CD8-positive, alpha-beta memory T cell (primary cell): ENCODE results near the gene NTM. TPM values are rescaled to one million over a fixed set of nuclear protein-coding genes. Genes with fewer than 3 reads are reported as not detected.

ENCODE experiments used
- CTCF ChIA-PET: fragments of 350-600 bp; sonication (Branson Sonifier 250); formaldehyde crosslinking; loops from one replicate; lab custom pipeline; 2021; ENCODE audit warnings: antibody characterized with exemption; lab: Charles Lee
- POLR2A ChIA-PET: fragments of 350-600 bp; sonication (Branson Sonifier 250); formaldehyde crosslinking; loops from one replicate; lab custom pipeline; 2021; ENCODE audit warnings: antibody characterized with exemption; lab: Charles Lee
- DNase-seq, 5 donors: peaks; one replicate each; pipeline versions ENCODE4 v3.0.0 to v3.0.0-alpha.2; 2020 to 2022; ENCODE audit warnings: mixed read lengths in 1 of 5
- H3K27ac ChIP-seq: one replicate; pipeline ENCODE4 v1.7.0; 2013; ENCODE audit warnings: low read depth, mild to moderate bottlenecking, low read length, moderate library complexity
- H3K27me3 ChIP-seq: 2 replicates; pipeline ENCODE4 v1.7.0; 2013; ENCODE audit warnings: low read length, mild to moderate bottlenecking; ENCODE audit not compliant: insufficient read depth, poor library complexity, severe bottlenecking
- H3K36me3 ChIP-seq: 2 replicates; pipeline ENCODE4 v1.7.0; 2013; ENCODE audit warnings: mild to moderate bottlenecking, low read length, moderate library complexity; ENCODE audit not compliant: insufficient read depth
- H3K4me1 ChIP-seq: 2 replicates; pipeline ENCODE4 v1.7.0; 2013; ENCODE audit warnings: mild to moderate bottlenecking, low read length, moderate library complexity; ENCODE audit not compliant: insufficient read depth
- H3K4me3 ChIP-seq: 2 replicates; pipeline ENCODE4 v1.7.0; 2013; ENCODE audit warnings: mild to moderate bottlenecking, low read length
- H3K9me3 ChIP-seq: 2 replicates; pipeline ENCODE4 v1.7.0; 2013; ENCODE audit warnings: mild to moderate bottlenecking, low read length
- H3K27ac Mint-ChIP-seq, 8 donors: one replicate each; pipeline ENCODE4 v1.8.0; 2020 to 2021; ENCODE audit warnings: mixed read lengths in 8 of 8, mild to moderate bottlenecking in 6 of 8, inconsistent platforms in 3 of 8, moderate library complexity in 3 of 8
- H3K27me3 Mint-ChIP-seq, 2 donors: one replicate each; pipeline ENCODE4 v1.8.0; 2020 to 2021; ENCODE audit warnings: mixed read lengths in 2 of 2, mild to moderate bottlenecking in 1 of 2, moderate library complexity in 1 of 2
- H3K36me3 Mint-ChIP-seq, 3 donors: one replicate each; pipeline ENCODE4 v1.8.0; 2020 to 2021; ENCODE audit warnings: mixed read lengths in 3 of 3, inconsistent platforms in 1 of 3, mild to moderate bottlenecking in 1 of 3
- H3K4me1 Mint-ChIP-seq, 3 donors: one replicate each; pipeline ENCODE4 v1.8.0; 2020 to 2021; ENCODE audit warnings: mixed read lengths in 3 of 3, inconsistent platforms in 1 of 3, mild to moderate bottlenecking in 1 of 3
- H3K4me3 Mint-ChIP-seq, 7 donors: one replicate each; pipeline ENCODE4 v1.8.0; 2020 to 2021; ENCODE audit warnings: mixed read lengths in 7 of 7, mild to moderate bottlenecking in 6 of 7, moderate library complexity in 4 of 7, inconsistent platforms in 2 of 7
- H3K9me3 Mint-ChIP-seq, 5 donors: one replicate each; pipeline ENCODE4 v1.8.0; 2020 to 2022; ENCODE audit warnings: mixed read lengths in 5 of 5, mild to moderate bottlenecking in 3 of 5, moderate library complexity in 2 of 5, inconsistent platforms in 1 of 5
- polyA plus RNA-seq: library from polyadenylated mRNA; unstranded; fragments of 300-500 nt; fragmentation: Illumina TruSeq; gene quantifications from one replicate; pipeline ENCODE4 v1.2.3, GENCODE V29; 2021
- total RNA-seq, 2 experiments: library from RNA; stranded (reverse); gene quantifications; one replicate each; pipeline ENCODE4 v1.2.3, GENCODE V29; 2021

NTM gene
- total and polyA plus RNA-seq, 3 experiments from 2014 or later = not detected

- Histone ChIP-seq H3K36me3 (no peaks in the 10 kb centered on the region), H3K27me3 (no peaks in the 10 kb centered on the region), H3K27ac (no peak overlapping the region), H3K4me1 (no peaks in the 10 kb centered on the region), H3K4me3 (no peak overlapping the region), H3K9me3 (no peaks in the 10 kb centered on the region)
- DNase-seq = no peak
- ChIA-PET POLR2A (no interaction called here), CTCF (no interaction called here)
- Mint-ChIP-seq H3K27me3 (peaks cover 0 to 5% of the 10 kb centered on the region in 2 donors), H3K27ac (no peak overlapping the region), H3K4me1 (no peaks in the 10 kb centered on the region), H3K4me3 (no peak overlapping the region), H3K36me3 (no peaks in the 10 kb centered on the region), H3K9me3 (peaks cover 0 to 10% (median 5%) of the 10 kb centered on the region in 5 donors)
Observed at GRCh38 chr11:131454490-131454889, 84.1 kb downstream of the NTM start.

GRCh38 chr11:131454989-131455388 is 84.6 kb downstream of the NTM start:
- no peaks in the 10 kb centered on the region for H3K4me1 ChIP-seq
- no peak overlapping the region for H3K4me3 Mint-ChIP-seq
- no peak for DNase-seq
- H3K4me1 Mint-ChIP-seq = no peaks in the 10 kb centered on the region
- ChIA-PET CTCF (no interaction called here), POLR2A (no interaction called here)
- no peaks in the 10 kb centered on the region for H3K27me3 ChIP-seq
- no peak overlapping the region for H3K27ac ChIP-seq
- H3K9me3 ChIP-seq = no peaks in the 10 kb centered on the region
- H3K36me3 ChIP-seq = no peaks in the 10 kb centered on the region
- peaks cover 0 to 5% of the 10 kb centered on the region in 2 donors for H3K27me3 Mint-ChIP-seq
- H3K27ac Mint-ChIP-seq = no peak overlapping the region
- peaks cover 0 to 10% (median 5%) of the 10 kb centered on the region in 5 donors for H3K9me3 Mint-ChIP-seq
- H3K4me3 ChIP-seq = no peak overlapping the region
- no peaks in the 10 kb centered on the region for H3K36me3 Mint-ChIP-seq

- peaks cover 0 to 10% (median 3%) of the 10 kb centered on the region in 5 donors for H3K9me3 Mint-ChIP-seq
- H3K4me1 Mint-ChIP-seq = no peaks in the 10 kb centered on the region
- peaks cover 0 to 5% of the 10 kb centered on the region in 2 donors for H3K27me3 Mint-ChIP-seq
- H3K27ac ChIP-seq = no peak overlapping the region
- no peaks in the 10 kb centered on the region for H3K36me3 Mint-ChIP-seq
- no peak overlapping the region for H3K4me3 ChIP-seq
- H3K4me3 Mint-ChIP-seq = no peak overlapping the region
- no peaks in the 10 kb centered on the region for H3K9me3 ChIP-seq
- H3K27me3 ChIP-seq = no peaks in the 10 kb centered on the region
- no peak for DNase-seq
- H3K4me1 ChIP-seq = no peaks in the 10 kb centered on the region
- ChIA-PET POLR2A (no interaction called here), CTCF (no interaction called here)
- H3K36me3 ChIP-seq = no peaks in the 10 kb centered on the region
- no peak overlapping the region for H3K27ac Mint-ChIP-seq
Observed at GRCh38 chr11:131455843-131456704, 85.7 kb downstream of the NTM start.

GRCh38 chr11:131457163-131457562 is 86.7 kb downstream of the NTM start:
- Histone ChIP-seq H3K4me3 (no peak overlapping the region), H3K36me3 (no peaks in the 10 kb centered on the region), H3K27me3 (no peaks in the 10 kb centered on the region), H3K9me3 (no peaks in the 10 kb centered on the region), H3K4me1 (no peaks in the 10 kb centered on the region), H3K27ac (no peak overlapping the region)
- POLR2A ChIA-PET = no interaction called here
- no peak for DNase-seq
- CTCF ChIA-PET = no interaction called here
- Mint-ChIP-seq H3K27me3 (peaks cover 0 to 2% of the 10 kb centered on the region in 2 donors), H3K36me3 (no peaks in the 10 kb centered on the region), H3K9me3 (peaks cover 0 to 5% (median 2%) of the 10 kb centered on the region in 5 donors), H3K4me3 (no peak overlapping the region), H3K4me1 (no peaks in the 10 kb centered on the region), H3K27ac (no peak overlapping the region)

- no peak overlapping the region for H3K27ac ChIP-seq
- peaks cover 0 to 2% of the 10 kb centered on the region in 2 donors for H3K27me3 Mint-ChIP-seq
- H3K4me1 Mint-ChIP-seq = no peaks in the 10 kb centered on the region
- no peak overlapping the region for H3K4me3 ChIP-seq
- H3K4me1 ChIP-seq = no peaks in the 10 kb centered on the region
- ChIA-PET POLR2A (no interaction called here), CTCF (no interaction called here)
- H3K9me3 Mint-ChIP-seq = peaks cover 0 to 5% (median 0%) of the 10 kb centered on the region in 5 donors
- no peaks in the 10 kb centered on the region for H3K9me3 ChIP-seq
- H3K4me3 Mint-ChIP-seq = no peak overlapping the region
- no peaks in the 10 kb centered on the region for H3K36me3 ChIP-seq
- no peaks in the 10 kb centered on the region for H3K36me3 Mint-ChIP-seq
- H3K27me3 ChIP-seq = no peaks in the 10 kb centered on the region
- no peak for DNase-seq
- H3K27ac Mint-ChIP-seq = no peak overlapping the region
Observed at GRCh38 chr11:131458421-131458820, 88.0 kb downstream of the NTM start.

- POLR2A ChIA-PET = no interaction called here
- no peak overlapping the region for H3K27ac ChIP-seq
Observed at GRCh38 chr11:131460931-131461330, 90.5 kb downstream of the NTM start.

GRCh38 chr11:131462622-131463021 is 92.2 kb downstream of the NTM start:
- Histone ChIP-seq H3K27ac (no peak overlapping the region), H3K36me3 (no peaks in the 10 kb centered on the region), H3K27me3 (no peaks in the 10 kb centered on the region), H3K4me3 (no peak overlapping the region), H3K9me3 (no peaks in the 10 kb centered on the region), H3K4me1 (no peaks in the 10 kb centered on the region)
- H3K9me3 Mint-ChIP-seq = peaks cover 0 to 2% (median 0%) of the 10 kb centered on the region in 5 donors
- H3K27me3 Mint-ChIP-seq = peaks cover 0 to 8% of the 10 kb centered on the region in 2 donors
- no peak for DNase-seq
- no peaks in the 10 kb centered on the region for H3K4me1 Mint-ChIP-seq
- no peak overlapping the region for H3K27ac Mint-ChIP-seq
- ChIA-PET CTCF (no interaction called here), POLR2A (no interaction called here)
- H3K4me3 Mint-ChIP-seq = no peak overlapping the region
- no peaks in the 10 kb centered on the region for H3K36me3 Mint-ChIP-seq

More at GRCh38 chr11:131460931-131461330, 90.5 kb downstream of the NTM start:
- Histone ChIP-seq H3K9me3 (no peaks in the 10 kb centered on the region), H3K27me3 (no peaks in the 10 kb centered on the region), H3K4me3 (no peak overlapping the region), H3K4me1 (no peaks in the 10 kb centered on the region), H3K36me3 (no peaks in the 10 kb centered on the region)
- Mint-ChIP-seq H3K9me3 (peaks cover 0 to 5% (median 2%) of the 10 kb centered on the region in 5 donors), H3K27ac (no peak overlapping the region), H3K4me3 (no peak overlapping the region), H3K27me3 (peaks cover 0 to 8% of the 10 kb centered on the region in 2 donors), H3K4me1 (no peaks in the 10 kb centered on the region), H3K36me3 (no peaks in the 10 kb centered on the region)
- DNase-seq = no peak
- CTCF ChIA-PET = no interaction called here

- Mint-ChIP-seq H3K36me3 (no peaks in the 10 kb centered on the region), H3K4me3 (no peak overlapping the region), H3K9me3 (peaks cover 0 to 2% (median 0%) of the 10 kb centered on the region in 5 donors), H3K27ac (no peak overlapping the region), H3K4me1 (no peaks in the 10 kb centered on the region), H3K27me3 (peaks cover 0 to 7% of the 10 kb centered on the region in 2 donors)
- DNase-seq = no peak
- no peaks in the 10 kb centered on the region for H3K4me1 ChIP-seq
- H3K27me3 ChIP-seq = no peaks in the 10 kb centered on the region
- no peak overlapping the region for H3K27ac ChIP-seq
- no peak overlapping the region for H3K4me3 ChIP-seq
- POLR2A ChIA-PET = no interaction called here
- H3K36me3 ChIP-seq = no peaks in the 10 kb centered on the region
- no peaks in the 10 kb centered on the region for H3K9me3 ChIP-seq
- CTCF ChIA-PET = no interaction called here
Observed at GRCh38 chr11:131463162-131463561, 92.7 kb downstream of the NTM start.
